Measurements from ENCODE around the gene ARHGAP4. TPM values are rescaled to one million over a fixed set of nuclear protein-coding genes. Genes with fewer than 3 reads are reported as not detected.

ARHGAP4 gene
- total and polyA plus RNA-seq, 2 of the 4 experiments (the other 2 are of a cell fraction) = 0.18 to 0.72 TPM

GRCh38 chrX:153907456-153907855 is 18.6 kb downstream of the ARHGAP4 start:
- Histone ChIP-seq H2AK5ac (ENCODE audit: low read depth, low read length) (no peak overlapping the region), H4K20me1 (ENCODE audit: insufficient read depth, low read length) (no peaks in the 10 kb centered on the region), H2BK120ac (ENCODE audit: low read depth, low read length) (no peak overlapping the region), H4K8ac (ENCODE audit: low read depth in 2 of 2, low read length in 2 of 2) (no peak overlapping the region), H2BK5ac (ENCODE audit: low read depth, low read length, poor library complexity, severe bottlenecking) (no peak overlapping the region), H4K91ac (ENCODE audit: insufficient read depth, low read depth, low read length) (no peak overlapping the region), H3K4me2 (ENCODE audit: low read depth, low read length) (no peak overlapping the region), H3K4ac (ENCODE audit: low read depth, low read length) (no peak overlapping the region), H3K27ac (ENCODE audit: insufficient read depth, low read length) (no peak overlapping the region), H2AK9ac (replicated peaks; ENCODE audit: low read depth, low read length, poor library complexity) (no peak overlapping the region), H3K9ac (ENCODE audit: low read depth, low read length) (no peak overlapping the region), H3K14ac (replicated peaks; ENCODE audit: low read depth, low read length) (no peak overlapping the region), H3K79me1 (ENCODE audit: low read depth in 1 of 2, low read length in 2 of 2) (no peaks in the 10 kb centered on the region), H3K56ac (ENCODE audit: extremely low read depth, insufficient read depth, low read length) (no peak overlapping the region), H2BK20ac (ENCODE audit: low read depth, low read length) (no peak overlapping the region), H3K23ac (ENCODE audit: low read depth, low read length) (no peak overlapping the region), H3K9me1 (ENCODE audit: insufficient read depth, low read length) (no peaks in the 10 kb centered on the region), H3K18ac (ENCODE audit: low read depth, low read length) (no peak overlapping the region), H3K4me3 (ENCODE audit: insufficient read depth, low read depth, low read length) (no peak overlapping the region), H3K9me3 (ENCODE audit: control insufficient read depth, insufficient read depth, low read length) (no peaks in the 10 kb centered on the region; the same call in 1 of the 2 replicates), H2AFZ (replicated peaks; ENCODE audit: low read length, poor library complexity) (no peak overlapping the region), H4K5ac (ENCODE audit: low read depth, low read length) (no peak overlapping the region), H3K4me1 (ENCODE audit: control insufficient read depth, insufficient read depth, low read length) (no peaks in the 10 kb centered on the region), H2BK15ac (ENCODE audit: low read depth, low read length) (no peak overlapping the region), H3K27me3 (ENCODE audit: control insufficient read depth, insufficient read depth, low read length) (peaks cover 6% of the 10 kb centered on the region), H3K36me3 (ENCODE audit: control insufficient read depth, insufficient read depth, low read length) (no peaks in the 10 kb centered on the region)
- no CpG with 5 or more reads among the region's 12 CpGs for WGBS, 2 experiments (ENCODE audit: extremely low coverage in 2 of 2, insufficient read length in 1 of 2)
- ATAC-seq (ENCODE audit: low read depth) (no peak), DNase-seq (no peak)
- intact Hi-C loops (cut with micrococcal nuclease) = no loop called here
- BruUV-seq (replicated peaks) = no TSS peak
- in situ Hi-C loops (cut with MboI; ENCODE audit: low sequenced_read_pairs) = loop anchor here (25.0 kb wide), 1 partner anchor 945 kb away; no protein-coding TSS in a partner anchor
- no peak for TF ChIP-seq NFE2L2 (IDR thresholded peaks at IDR 0.05; ENCODE audit: low read depth, low read length)
- ChIA-PET POLR2A (ENCODE audit: unreplicated experiment) (no interaction called here), CTCF (no interaction called here)
- dilution Hi-C loops (cut with HindIII; ENCODE audit: low sequenced_read_pairs, unreplicated experiment) = no loop called here

All from IMR-90 (cell line).